Measurements from ENCODE around the gene BLOC1S3.

DNA sequence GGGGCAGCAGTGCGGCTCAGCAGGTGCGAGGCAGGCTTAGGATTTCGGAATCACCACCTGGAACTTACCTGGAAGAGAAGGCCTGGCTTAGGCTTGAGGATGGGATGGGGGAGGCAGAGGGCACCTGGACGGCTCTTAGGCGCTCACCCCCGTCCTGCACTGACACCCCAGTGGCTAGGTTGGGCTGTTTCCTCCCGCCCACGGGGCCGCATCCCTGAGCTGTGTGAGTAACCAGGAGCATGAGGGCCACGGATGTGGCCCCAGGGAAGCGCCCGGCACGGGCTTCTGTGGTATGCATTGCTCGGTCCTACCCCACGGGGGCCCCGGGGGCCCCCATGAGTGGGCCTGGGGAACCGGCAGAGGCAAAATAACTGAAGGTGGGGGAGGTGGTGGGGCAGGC is 15.4 kb upstream of the BLOC1S3 start:
- TF ChIP-seq, protein P1, sequence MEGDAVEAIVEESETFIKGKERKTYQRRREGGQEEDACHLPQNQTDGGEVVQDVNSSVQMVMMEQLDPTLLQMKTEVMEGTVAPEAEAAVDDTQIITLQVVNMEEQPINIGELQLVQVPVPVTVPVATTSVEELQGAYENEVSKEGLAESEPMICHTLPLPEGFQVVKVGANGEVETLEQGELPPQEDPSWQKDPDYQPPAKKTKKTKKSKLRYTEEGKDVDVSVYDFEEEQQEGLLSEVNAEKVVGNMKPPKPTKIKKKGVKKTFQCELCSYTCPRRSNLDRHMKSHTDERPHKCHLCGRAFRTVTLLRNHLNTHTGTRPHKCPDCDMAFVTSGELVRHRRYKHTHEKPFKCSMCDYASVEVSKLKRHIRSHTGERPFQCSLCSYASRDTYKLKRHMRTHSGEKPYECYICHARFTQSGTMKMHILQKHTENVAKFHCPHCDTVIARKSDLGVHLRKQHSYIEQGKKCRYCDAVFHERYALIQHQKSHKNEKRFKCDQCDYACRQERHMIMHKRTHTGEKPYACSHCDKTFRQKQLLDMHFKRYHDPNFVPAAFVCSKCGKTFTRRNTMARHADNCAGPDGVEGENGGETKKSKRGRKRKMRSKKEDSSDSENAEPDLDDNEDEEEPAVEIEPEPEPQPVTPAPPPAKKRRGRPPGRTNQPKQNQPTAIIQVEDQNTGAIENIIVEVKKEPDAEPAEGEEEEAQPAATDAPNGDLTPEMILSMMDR (IDR thresholded peaks at IDR 0.05), result no peak
- no peak for TF ChIP-seq POLR2A (IDR thresholded peaks at IDR 0.05)

All from thyroid gland (tissue), 4 donors.